Measurements from ENCODE around the gene CHI3L2. TPM values are rescaled to one million over a fixed set of nuclear protein-coding genes. Genes with fewer than 3 reads are reported as not detected.

CHI3L2 gene
- total and polyA plus RNA-seq, 2 of the 13 experiments (the other 11 are each of a cell fraction or from before 2014, with no cell fraction given) = 0.46 to 1.7 TPM

DNA sequence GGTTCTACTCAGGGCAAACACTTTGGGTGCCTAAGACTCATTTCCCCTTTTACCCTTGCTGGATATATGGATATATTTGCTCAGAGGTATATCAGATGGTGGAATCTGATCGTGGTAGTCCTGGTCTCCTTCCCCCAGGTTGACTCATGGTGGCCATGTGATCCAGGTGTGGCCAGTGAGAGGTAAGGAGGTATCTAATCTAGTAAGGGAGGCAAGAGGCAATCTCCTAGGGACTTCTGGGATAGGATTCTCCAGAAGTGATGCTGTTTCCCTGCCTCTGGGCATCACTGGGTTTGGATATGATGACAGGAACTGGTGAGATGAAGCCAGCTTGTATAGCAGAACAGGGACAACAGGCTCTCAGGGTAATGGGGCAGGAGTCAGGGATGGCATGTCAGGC is 18.6 kb upstream of the CHI3L2 start (continued):
- TF ChIP-seq, protein P1, sequence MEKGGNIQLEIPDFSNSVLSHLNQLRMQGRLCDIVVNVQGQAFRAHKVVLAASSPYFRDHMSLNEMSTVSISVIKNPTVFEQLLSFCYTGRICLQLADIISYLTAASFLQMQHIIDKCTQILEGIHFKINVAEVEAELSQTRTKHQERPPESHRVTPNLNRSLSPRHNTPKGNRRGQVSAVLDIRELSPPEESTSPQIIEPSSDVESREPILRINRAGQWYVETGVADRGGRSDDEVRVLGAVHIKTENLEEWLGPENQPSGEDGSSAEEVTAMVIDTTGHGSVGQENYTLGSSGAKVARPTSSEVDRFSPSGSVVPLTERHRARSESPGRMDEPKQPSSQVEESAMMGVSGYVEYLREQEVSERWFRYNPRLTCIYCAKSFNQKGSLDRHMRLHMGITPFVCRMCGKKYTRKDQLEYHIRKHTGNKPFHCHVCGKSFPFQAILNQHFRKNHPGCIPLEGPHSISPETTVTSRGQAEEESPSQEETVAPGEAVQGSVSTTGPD (CRISPR knock-in tag; IDR thresholded peaks at IDR 0.05) = no peak
- no peak for TF ChIP-seq KDM1A (CRISPR knock-in tag; IDR thresholded peaks at IDR 0.05)
- no peak for TF ChIP-seq SNAPC2 (CRISPR knock-in tag; IDR thresholded peaks at IDR 0.05)
- no peak for TF ChIP-seq KMT2B (CRISPR knock-in tag; IDR thresholded peaks at IDR 0.05)
- TF ChIP-seq TP53 (CRISPR knock-in tag; conservative IDR thresholded peaks at IDR 0.05) = no peak
- TF ChIP-seq PLRG1 (conservative IDR thresholded peaks at IDR 0.05) = no peak

DNA sequence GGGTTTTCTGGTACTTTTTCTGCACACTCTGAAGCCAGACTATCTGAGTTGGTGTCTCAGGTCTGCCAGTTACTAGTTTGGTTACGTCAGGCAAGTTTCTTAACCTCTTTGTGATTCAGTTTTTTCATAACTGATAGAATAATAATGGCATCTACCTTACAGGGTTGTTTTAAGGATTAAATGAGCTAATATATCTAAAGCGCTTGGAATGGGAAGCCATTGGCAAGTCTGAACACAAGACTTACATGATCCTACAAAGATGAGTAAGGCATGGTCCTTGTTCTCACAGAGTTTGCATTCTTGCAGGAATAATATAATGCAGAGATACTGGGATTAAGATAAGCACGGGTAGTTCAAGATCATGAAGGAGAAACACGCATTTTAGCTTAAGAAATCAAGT is 17.9 kb upstream of the CHI3L2 start:
- Histone ChIP-seq H3K27ac (ENCODE audit: extremely low read length, insufficient read depth, low read length) (no peak overlapping the region), H2AFZ (ENCODE audit: low read length) (no peak overlapping the region), H3K79me2 (ENCODE audit: insufficient read depth, low read length) (no peaks in the 10 kb centered on the region), H3K36me3 (replicated peaks in 1 of 2; ENCODE audit: control insufficient read depth in 1 of 2, insufficient read depth in 2 of 2, low read length in 2 of 2) (no peaks in the 10 kb centered on the region), H3K4me2 (ENCODE audit: low read depth, low read length) (no peak overlapping the region), H3K27me3 (ENCODE audit: control insufficient read depth in 1 of 2, insufficient read depth in 2 of 2, low read length in 2 of 2) (no peaks in the 10 kb centered on the region), H3K9me3 (ENCODE audit: low read length) (no peaks in the 10 kb centered on the region), H3K4me3 (replicated peaks in 1 of 3; ENCODE audit: insufficient read depth in 1 of 3, low read depth in 2 of 3, low read length in 3 of 3) (no peak overlapping the region), H3K9ac (ENCODE audit: insufficient read depth, low read depth, low read length) (no peak overlapping the region), H3K4me1 (ENCODE audit: insufficient read depth, low read length) (peaks cover 33% of the 10 kb centered on the region), H4K20me1 (ENCODE audit: insufficient read depth, low read length) (no peaks in the 10 kb centered on the region)
- ATAC-seq = no peak
- no peak for FAIRE-seq
- WGBS (ENCODE audit: low lambda C conversion rate) = 42% methylated on average over 4 of the region's 4 CpGs
- no TSS peak for BruUV-seq (replicated peaks)
- no peak for DNase-seq (ENCODE audit: low spot score)
- ChIA-PET POLR2A (no interaction called here), CTCF (ENCODE audit: low intra/inter-chr PET ratio, low total read pairs) (no interaction called here)
- in situ Hi-C loops (cut with HindIII; ENCODE audit: extremely low pct_ligation_motif_present, low pct_unique_long_range_greater_than_20kb) = no loop called here
- intact Hi-C loops (cut with micrococcal nuclease; ENCODE audit: unreplicated experiment) = no loop called here
- TF ChIP-seq ZNF841 (CRISPR knock-in tag; IDR thresholded peaks at IDR 0.05; ENCODE audit: borderline replicate concordance) = no peak
- TF ChIP-seq, protein P2, sequence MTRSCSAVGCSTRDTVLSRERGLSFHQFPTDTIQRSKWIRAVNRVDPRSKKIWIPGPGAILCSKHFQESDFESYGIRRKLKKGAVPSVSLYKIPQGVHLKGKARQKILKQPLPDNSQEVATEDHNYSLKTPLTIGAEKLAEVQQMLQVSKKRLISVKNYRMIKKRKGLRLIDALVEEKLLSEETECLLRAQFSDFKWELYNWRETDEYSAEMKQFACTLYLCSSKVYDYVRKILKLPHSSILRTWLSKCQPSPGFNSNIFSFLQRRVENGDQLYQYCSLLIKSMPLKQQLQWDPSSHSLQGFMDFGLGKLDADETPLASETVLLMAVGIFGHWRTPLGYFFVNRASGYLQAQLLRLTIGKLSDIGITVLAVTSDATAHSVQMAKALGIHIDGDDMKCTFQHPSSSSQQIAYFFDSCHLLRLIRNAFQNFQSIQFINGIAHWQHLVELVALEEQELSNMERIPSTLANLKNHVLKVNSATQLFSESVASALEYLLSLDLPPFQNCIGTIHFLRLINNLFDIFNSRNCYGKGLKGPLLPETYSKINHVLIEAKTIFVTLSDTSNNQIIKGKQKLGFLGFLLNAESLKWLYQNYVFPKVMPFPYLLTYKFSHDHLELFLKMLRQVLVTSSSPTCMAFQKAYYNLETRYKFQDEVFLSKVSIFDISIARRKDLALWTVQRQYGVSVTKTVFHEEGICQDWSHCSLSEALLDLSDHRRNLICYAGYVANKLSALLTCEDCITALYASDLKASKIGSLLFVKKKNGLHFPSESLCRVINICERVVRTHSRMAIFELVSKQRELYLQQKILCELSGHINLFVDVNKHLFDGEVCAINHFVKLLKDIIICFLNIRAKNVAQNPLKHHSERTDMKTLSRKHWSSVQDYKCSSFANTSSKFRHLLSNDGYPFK (CRISPR knock-in tag; IDR thresholded peaks at IDR 0.05; ENCODE audit: borderline replicate concordance) = no peak
- no peak for TF ChIP-seq RXRA (CRISPR knock-in tag; IDR thresholded peaks at IDR 0.05)
- no peak for TF ChIP-seq FOXJ3 (CRISPR knock-in tag; IDR thresholded peaks at IDR 0.05; ENCODE audit: borderline replicate concordance)
- TF ChIP-seq, protein P3, sequence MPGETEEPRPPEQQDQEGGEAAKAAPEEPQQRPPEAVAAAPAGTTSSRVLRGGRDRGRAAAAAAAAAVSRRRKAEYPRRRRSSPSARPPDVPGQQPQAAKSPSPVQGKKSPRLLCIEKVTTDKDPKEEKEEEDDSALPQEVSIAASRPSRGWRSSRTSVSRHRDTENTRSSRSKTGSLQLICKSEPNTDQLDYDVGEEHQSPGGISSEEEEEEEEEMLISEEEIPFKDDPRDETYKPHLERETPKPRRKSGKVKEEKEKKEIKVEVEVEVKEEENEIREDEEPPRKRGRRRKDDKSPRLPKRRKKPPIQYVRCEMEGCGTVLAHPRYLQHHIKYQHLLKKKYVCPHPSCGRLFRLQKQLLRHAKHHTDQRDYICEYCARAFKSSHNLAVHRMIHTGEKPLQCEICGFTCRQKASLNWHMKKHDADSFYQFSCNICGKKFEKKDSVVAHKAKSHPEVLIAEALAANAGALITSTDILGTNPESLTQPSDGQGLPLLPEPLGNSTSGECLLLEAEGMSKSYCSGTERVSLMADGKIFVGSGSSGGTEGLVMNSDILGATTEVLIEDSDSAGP (CRISPR knock-in tag; IDR thresholded peaks at IDR 0.05; ENCODE audit: borderline replicate concordance) = no peak
- TF ChIP-seq ARID4A (CRISPR knock-in tag; IDR thresholded peaks at IDR 0.05; ENCODE audit: borderline replicate concordance) = no peak
- TF ChIP-seq ZNF674 (CRISPR knock-in tag; IDR thresholded peaks at IDR 0.05; ENCODE audit: low read depth) = no peak
- TF ChIP-seq PITX1 (CRISPR knock-in tag; IDR thresholded peaks at IDR 0.05) = no peak

All from HepG2 (cell line).